ENCODE data around the gene GREB1. TPM values are rescaled to one million over a fixed set of nuclear protein-coding genes. Genes with fewer than 3 reads are reported as not detected.

Gene GREB1
- total and polyA plus RNA-seq, 2 donors (not counting 1 experiment from before 2014, with no cell fraction given) = 0.04 to 0.39 TPM

DNA sequence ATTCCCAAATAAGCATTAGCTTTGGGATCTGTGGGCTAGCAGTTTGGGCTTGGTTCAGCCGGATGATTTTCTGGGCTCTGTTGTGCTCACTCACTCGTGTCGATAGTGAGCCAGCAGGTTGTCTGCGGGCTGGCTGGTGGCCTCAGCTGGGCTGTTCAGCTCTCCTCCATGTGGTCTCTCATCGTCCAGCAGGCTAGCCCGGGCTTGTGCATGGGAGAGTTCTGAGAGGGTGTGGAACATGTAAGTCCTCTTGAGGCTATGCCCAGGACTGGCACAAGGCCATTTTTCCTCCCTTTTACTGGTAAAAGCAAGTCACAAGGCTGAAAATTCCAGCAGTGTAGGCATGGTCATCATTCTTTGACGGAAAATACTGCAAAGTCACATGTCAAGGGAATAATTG lies 97.6 kb downstream of the GREB1 start:
- Histone ChIP-seq H3K9ac (ENCODE audit: low read length) (no peak overlapping the region), H4K20me1 (ENCODE audit: control insufficient read depth, insufficient read depth, low read length, poor library complexity, severe bottlenecking) (no peaks in the 10 kb centered on the region), H2AFZ (ENCODE audit: insufficient read depth, low read depth, low read length, poor library complexity, severe bottlenecking) (no peak overlapping the region), H3K4me3 (ENCODE audit: control extremely low read depth in 1 of 5, extremely low read depth in 1 of 5, insufficient read depth in 1 of 5, low read depth in 2 of 5, low read length in 4 of 5) (no peak overlapping the region), H3K36me3 (replicated peaks in 1 of 2; ENCODE audit: control extremely low read depth in 1 of 2, control insufficient read depth in 1 of 2, extremely low read depth in 1 of 2, insufficient read depth in 2 of 2, low read length in 1 of 2) (no peaks in the 10 kb centered on the region), H3K27me3 (replicated peaks in 1 of 4; ENCODE audit: control extremely low read depth in 1 of 4, control insufficient read depth in 3 of 4, insufficient read depth in 4 of 4, low read length in 3 of 4) (no peaks in the 10 kb centered on the region), H3K4me1 (ENCODE audit: control insufficient read depth in 2 of 2, insufficient read depth in 2 of 2, low read length in 2 of 2) (no peaks in the 10 kb centered on the region), H3K4me2 (replicated peaks; ENCODE audit: low read depth, low read length, poor library complexity, severe bottlenecking) (no peak overlapping the region), H3K9me3 (ENCODE audit: control extremely low read depth in 1 of 3, control insufficient read depth in 2 of 3, insufficient read depth in 1 of 3, low read length in 2 of 3) (peaks cover 0 to 22% (median 3%) of the 10 kb centered on the region in 3 donors), H3K27ac (ENCODE audit: low read length in 2 of 2) (no peak overlapping the region), H3K79me2 (ENCODE audit: control insufficient read depth, insufficient read depth, low read length) (no peaks in the 10 kb centered on the region)
- Mint-ChIP-seq H3K9me3 (ENCODE audit: insufficient read depth) (peaks cover 4% of the 10 kb centered on the region), H3K27ac (no peak overlapping the region), H3K4me1 (no peaks in the 10 kb centered on the region), H3K27me3 (peaks cover 9% of the 10 kb centered on the region), H3K4me3 (no peak overlapping the region)
- DNase-seq (no peak), ATAC-seq (ENCODE audit: low read depth) (no peak)
- TF ChIP-seq CTCF (IDR thresholded peaks at IDR 0.05) (no peak), EZH2 (IDR thresholded peaks at IDR 0.05; ENCODE audit: borderline replicate concordance, insufficient read depth, low read depth, low read length, poor library complexity, severe bottlenecking) (no peak)
- CTCF ChIA-PET = no interaction called here
- POLR2A ChIA-PET = no interaction called here
- intact Hi-C loops (cut with micrococcal nuclease) = no loop called here
- WGBS (ENCODE audit: insufficient coverage) = 89% methylated on average over 6 of the region's 7 CpGs

DNA sequence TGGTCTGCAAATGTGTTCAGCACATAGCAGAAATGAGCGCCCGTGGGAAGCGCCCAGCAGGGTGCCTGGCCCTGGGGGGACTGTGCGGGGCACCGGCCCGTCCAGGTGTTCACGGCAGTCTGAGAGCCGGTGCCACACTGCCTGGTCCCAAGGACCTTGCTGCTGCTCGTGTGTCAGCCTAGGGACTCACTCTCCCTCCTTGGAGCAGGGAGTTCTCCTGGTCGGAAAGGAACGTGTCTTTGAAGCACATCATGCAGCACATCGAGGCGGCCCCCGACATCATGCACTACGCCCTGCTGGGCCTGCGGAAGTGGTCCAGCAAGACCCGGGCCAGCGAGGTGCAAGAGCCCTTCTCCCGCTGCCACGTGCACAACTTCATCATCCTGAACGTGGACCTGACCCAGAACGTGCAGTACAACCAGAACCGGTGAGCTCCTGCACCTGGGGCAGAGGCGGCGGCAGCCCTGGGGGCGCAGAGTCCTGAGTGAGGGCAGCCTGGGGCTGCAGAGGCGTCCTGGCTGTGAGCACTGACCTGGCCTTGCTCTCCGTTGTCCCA lies 100.2 kb downstream of the GREB1 start:
- Histone ChIP-seq H3K27ac (ENCODE audit: low read length in 2 of 2) (no peak overlapping the region), H3K9ac (ENCODE audit: low read length) (no peak overlapping the region), H3K4me3 (ENCODE audit: control extremely low read depth in 1 of 5, extremely low read depth in 1 of 5, insufficient read depth in 1 of 5, low read depth in 2 of 5, low read length in 4 of 5) (no peak overlapping the region), H3K4me1 (ENCODE audit: control insufficient read depth in 2 of 2, insufficient read depth in 2 of 2, low read length in 2 of 2) (no peaks in the 10 kb centered on the region), H2AFZ (ENCODE audit: insufficient read depth, low read depth, low read length, poor library complexity, severe bottlenecking) (no peak overlapping the region), H3K27me3 (replicated peaks in 1 of 4; ENCODE audit: control extremely low read depth in 1 of 4, control insufficient read depth in 3 of 4, insufficient read depth in 4 of 4, low read length in 3 of 4) (no peaks in the 10 kb centered on the region), H3K9me3 (ENCODE audit: control extremely low read depth in 1 of 3, control insufficient read depth in 2 of 3, insufficient read depth in 1 of 3, low read length in 2 of 3) (no peaks in the 10 kb centered on the region), H3K36me3 (replicated peaks in 1 of 2; ENCODE audit: control extremely low read depth in 1 of 2, control insufficient read depth in 1 of 2, extremely low read depth in 1 of 2, insufficient read depth in 2 of 2, low read length in 1 of 2) (no peaks in the 10 kb centered on the region), H4K20me1 (ENCODE audit: control insufficient read depth, insufficient read depth, low read length, poor library complexity, severe bottlenecking) (no peaks in the 10 kb centered on the region), H3K4me2 (replicated peaks; ENCODE audit: low read depth, low read length, poor library complexity, severe bottlenecking) (no peak overlapping the region), H3K79me2 (ENCODE audit: control insufficient read depth, insufficient read depth, low read length) (no peaks in the 10 kb centered on the region)
- WGBS (ENCODE audit: insufficient coverage) = 92% methylated on average over 26 of the region's 28 CpGs
- no peaks in the 10 kb centered on the region for H3K4me1 Mint-ChIP-seq
- H3K9me3 Mint-ChIP-seq (ENCODE audit: insufficient read depth) = no peaks in the 10 kb centered on the region
- TF ChIP-seq EZH2 (IDR thresholded peaks at IDR 0.05; ENCODE audit: borderline replicate concordance, insufficient read depth, low read depth, low read length, poor library complexity, severe bottlenecking) (no peak), CTCF (IDR thresholded peaks at IDR 0.05) (no peak)
- no peak overlapping the region for H3K27ac Mint-ChIP-seq
- intact Hi-C loops (cut with micrococcal nuclease) = no loop called here
- H3K27me3 Mint-ChIP-seq = peaks cover 4% of the 10 kb centered on the region
- DNase-seq = no peak
- no peak overlapping the region for H3K4me3 Mint-ChIP-seq
- no peak for ATAC-seq (ENCODE audit: low read depth)
- POLR2A ChIA-PET = no interaction called here
- CTCF ChIA-PET = no interaction called here

Data from B cell (primary cell).